ENCODE results near the gene LYPD1.

Gene LYPD1

DNA sequence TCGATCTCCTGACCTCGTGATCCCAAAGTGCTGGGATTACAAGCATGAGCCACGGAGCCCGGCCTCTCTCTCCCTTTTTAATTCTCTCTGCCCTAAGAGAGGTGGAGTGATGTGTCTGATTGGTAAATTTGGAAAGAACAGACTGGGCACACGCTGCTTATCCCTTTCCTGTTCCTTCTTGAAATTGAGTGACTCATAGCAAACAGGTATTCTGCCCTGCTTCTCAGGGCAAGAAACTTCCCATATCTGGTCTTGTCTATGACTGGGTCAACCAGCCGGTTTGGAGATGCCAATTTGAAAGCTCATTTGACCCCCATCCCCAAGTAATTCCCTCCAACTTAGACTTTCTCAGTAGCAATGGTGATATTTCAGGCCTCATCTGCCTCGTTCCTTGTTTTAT lies 15.0 kb downstream of the LYPD1 start:
- H3K9me3 ChIP-seq (ENCODE audit: control insufficient read depth, insufficient read depth, low read length): no peaks in the 10 kb centered on the region
- H3K4me1 ChIP-seq (ENCODE audit: insufficient read depth, low read length): peaks cover 13% of the 10 kb centered on the region; the same call in 1 of the 2 replicates
- H3K9ac ChIP-seq (ENCODE audit: low read depth, low read length): no peak overlapping the region
- H3K36me3 ChIP-seq (ENCODE audit: insufficient read depth, low read length): peaks cover 3% of the 10 kb centered on the region; the same call in 1 of the 2 replicates

DNA sequence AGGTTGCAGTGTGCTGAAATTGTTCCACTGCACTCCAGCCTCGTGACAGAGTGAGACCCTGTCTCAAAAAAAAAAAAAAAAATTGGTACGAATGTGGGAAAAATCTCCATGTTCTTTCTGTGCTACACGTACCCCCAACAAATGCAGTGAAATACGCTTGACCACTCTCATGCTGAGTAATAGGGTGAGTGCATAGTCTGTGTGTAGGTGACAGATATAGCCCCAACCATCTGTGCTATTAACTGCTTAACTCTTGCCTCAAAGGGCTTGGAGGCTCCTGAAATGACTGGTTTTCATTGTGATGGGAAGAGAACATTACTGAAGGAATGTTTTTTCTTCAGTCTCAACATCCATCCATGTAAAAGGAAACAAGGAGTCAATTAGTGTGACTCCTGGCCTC lies 15.7 kb downstream of the LYPD1 start:
- Histone ChIP-seq H3K9ac (ENCODE audit: low read depth, low read length) (no peak overlapping the region), H3K4me1 (ENCODE audit: insufficient read depth, low read length) (peaks cover 13% of the 10 kb centered on the region; the same call in 1 of the 2 replicates), H3K9me3 (ENCODE audit: control insufficient read depth, insufficient read depth, low read length) (no peaks in the 10 kb centered on the region), H3K36me3 (ENCODE audit: insufficient read depth, low read length) (peaks cover 3% of the 10 kb centered on the region; the same call in 1 of the 2 replicates)

DNA sequence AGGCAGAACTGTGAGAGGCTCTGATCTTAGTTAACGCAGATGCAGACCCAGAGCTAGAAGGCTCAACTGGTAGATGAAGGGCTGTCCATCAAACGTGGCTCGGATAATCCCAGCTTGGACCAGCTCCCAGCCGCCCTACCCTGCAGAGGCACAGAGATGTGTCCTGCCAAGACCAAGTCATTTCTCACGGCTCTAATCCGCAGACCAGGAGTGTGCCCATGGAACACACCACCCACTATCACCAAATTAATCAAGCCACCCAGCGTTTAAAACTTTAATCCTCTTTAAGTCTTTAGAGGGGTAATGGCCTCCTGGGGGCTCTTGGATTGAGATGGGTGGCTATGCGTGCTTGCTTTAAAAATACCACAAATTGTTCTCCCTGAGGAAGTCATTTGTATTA lies 17.5 kb downstream of the LYPD1 start:
- Histone ChIP-seq H3K9ac (ENCODE audit: low read depth, low read length) (no peak overlapping the region), H3K9me3 (ENCODE audit: control insufficient read depth, insufficient read depth, low read length) (no peaks in the 10 kb centered on the region), H3K4me1 (ENCODE audit: insufficient read depth, low read length) (peaks cover 13% of the 10 kb centered on the region; the same call in 1 of the 2 replicates), H3K36me3 (ENCODE audit: insufficient read depth, low read length) (no peaks in the 10 kb centered on the region)

DNA sequence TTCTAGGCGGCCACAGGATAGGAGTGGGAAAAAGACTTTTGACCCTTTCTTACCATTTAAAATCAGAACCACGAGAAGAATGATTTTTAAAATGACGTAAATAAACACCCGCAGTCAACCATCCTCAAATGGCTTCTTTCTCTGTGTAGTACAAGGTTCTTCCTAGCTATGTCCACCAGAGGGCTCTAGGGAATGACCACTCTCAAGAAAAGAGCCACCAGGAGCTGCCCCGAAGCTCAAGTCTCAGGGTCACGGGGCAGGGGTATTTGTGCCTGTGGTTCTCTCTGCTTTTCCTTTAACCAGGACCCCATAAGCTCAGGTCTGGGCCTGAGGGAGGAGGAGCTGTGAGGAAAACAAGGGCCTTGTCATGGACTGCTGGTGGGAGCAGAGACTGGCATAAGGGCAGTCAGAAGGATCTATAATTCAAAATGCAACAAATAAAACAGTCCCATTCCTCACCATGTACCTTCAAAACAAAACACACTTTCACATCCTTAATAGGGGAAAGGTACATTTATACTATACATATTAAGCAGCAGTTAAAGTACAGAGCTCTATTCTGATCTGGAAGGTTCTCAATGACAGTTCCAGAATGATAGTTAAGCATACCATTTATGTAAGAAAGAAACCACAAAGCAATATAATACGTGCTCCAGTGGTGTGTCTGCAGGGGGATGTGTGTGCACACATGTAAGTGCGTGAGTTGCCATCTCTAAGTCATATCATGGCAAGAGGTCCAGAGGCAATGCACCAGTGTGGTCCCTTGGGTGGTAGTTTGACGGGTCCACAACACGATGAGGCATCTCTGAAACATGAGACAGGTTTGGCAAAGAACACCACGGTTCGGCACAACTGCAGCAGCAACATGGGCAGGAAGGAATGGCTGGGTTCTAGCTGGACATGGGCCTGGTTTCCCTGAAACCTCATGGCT lies 18.6 kb downstream of the LYPD1 start:
- H3K9ac ChIP-seq (ENCODE audit: low read depth, low read length): no peak overlapping the region
- H3K36me3 ChIP-seq (ENCODE audit: insufficient read depth, low read length): no peaks in the 10 kb centered on the region
- H3K4me1 ChIP-seq (ENCODE audit: insufficient read depth, low read length): peaks cover 7% of the 10 kb centered on the region; the same call in 1 of the 2 replicates
- H3K9me3 ChIP-seq (ENCODE audit: control insufficient read depth, insufficient read depth, low read length): no peaks in the 10 kb centered on the region

DNA sequence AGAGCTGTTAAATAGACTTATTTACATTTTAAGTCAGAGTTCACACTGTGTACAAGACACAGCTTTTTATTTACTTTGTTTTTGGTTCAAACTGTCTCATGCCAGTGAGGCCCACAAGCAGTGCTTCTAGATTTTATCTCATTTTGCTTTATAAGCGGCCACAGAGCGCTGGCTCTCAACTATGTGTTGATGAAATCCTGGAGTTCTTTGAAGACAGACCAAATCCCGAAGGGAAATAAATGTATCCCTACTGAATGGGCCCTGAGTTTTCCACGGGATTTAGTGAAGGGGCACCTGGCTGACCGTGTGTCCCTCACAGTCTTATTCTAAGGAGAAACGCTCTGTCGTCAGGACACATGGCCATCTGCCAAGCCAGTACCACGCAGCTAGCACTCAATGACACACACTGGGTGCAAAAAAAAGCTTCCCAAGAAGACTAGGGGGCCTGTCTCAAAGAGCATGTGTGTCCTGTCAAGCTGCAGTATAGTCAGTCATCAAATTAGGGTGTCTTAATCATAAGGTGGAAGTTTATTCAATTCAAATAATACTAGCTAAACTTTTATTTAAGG lies 23.4 kb downstream of the LYPD1 start:
- Histone ChIP-seq H3K9ac (ENCODE audit: low read depth, low read length) (no peak overlapping the region), H3K9me3 (ENCODE audit: control insufficient read depth, insufficient read depth, low read length) (no peaks in the 10 kb centered on the region), H3K4me1 (ENCODE audit: insufficient read depth, low read length) (0 out of 2 replicates have a peak, but pooled peaks cover 5% of the 10 kb centered on the region), H3K36me3 (ENCODE audit: insufficient read depth, low read length) (no peaks in the 10 kb centered on the region)

DNA sequence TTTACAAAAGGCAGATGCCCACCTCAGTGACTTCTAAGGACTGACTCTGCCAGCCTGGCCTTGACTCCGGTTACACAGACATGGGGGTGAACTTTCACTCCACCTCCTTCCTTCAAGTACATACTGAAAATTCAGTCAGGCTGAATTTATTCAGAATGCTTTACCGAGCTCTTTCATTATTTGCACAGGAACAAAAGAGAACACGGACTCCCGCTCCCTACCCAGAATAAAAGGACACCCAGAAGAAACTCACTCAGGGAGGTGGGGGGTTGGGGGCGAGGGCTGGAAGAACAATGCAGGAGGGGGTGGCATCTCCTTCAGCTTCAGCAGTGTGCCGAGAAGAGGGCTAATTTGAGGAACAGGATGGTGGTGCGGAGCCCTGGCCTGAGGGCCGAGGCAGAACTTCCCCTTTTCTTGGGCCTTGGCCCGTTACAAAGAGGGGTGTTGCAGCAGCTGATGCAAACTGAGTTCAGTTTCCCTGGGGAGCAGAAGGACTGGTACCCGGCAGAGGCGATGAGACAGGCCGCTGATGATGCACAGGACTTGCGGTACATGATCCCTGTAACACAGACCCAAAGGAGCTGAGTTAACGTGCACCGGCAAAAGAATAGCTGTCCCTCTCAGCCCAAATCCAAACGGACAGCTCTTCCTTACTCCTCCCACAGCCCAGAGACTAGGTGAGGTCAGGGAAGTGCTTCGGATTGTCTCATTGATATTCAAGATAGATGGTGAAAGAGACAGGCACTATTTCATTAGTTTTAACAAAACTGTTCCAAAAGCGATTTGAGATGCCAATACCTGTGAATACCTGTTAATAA lies 24.1 kb downstream of the LYPD1 start:
- no peak overlapping the region for H3K9ac ChIP-seq (ENCODE audit: low read depth, low read length)
- no peaks in the 10 kb centered on the region for H3K9me3 ChIP-seq (ENCODE audit: control insufficient read depth, insufficient read depth, low read length)
- H3K4me1 ChIP-seq (ENCODE audit: insufficient read depth, low read length): 0 out of 2 replicates have a peak, but pooled peaks cover 5% of the 10 kb centered on the region
- no peaks in the 10 kb centered on the region for H3K36me3 ChIP-seq (ENCODE audit: insufficient read depth, low read length)

DNA sequence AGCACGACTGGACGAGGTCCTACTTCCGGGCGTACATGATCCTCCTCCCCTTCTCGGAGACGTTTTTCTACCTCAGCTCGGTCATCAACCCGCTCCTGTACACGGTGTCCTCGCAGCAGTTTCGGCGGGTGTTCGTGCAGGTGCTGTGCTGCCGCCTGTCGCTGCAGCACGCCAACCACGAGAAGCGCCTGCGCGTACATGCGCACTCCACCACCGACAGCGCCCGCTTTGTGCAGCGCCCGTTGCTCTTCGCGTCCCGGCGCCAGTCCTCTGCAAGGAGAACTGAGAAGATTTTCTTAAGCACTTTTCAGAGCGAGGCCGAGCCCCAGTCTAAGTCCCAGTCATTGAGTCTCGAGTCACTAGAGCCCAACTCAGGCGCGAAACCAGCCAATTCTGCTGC lies 24.8 kb downstream of the LYPD1 start:
- H3K36me3 ChIP-seq (ENCODE audit: insufficient read depth, low read length): no peaks in the 10 kb centered on the region

GRCh38 chr2:132642415-132642814 lies 27.6 kb downstream of the LYPD1 start:
- no peaks in the 10 kb centered on the region for H3K36me3 ChIP-seq (ENCODE audit: insufficient read depth, low read length)
- H3K4me1 ChIP-seq (ENCODE audit: insufficient read depth, low read length): 0 out of 2 replicates have a peak, but pooled peaks cover 5% of the 10 kb centered on the region
- no peaks in the 10 kb centered on the region for H3K9me3 ChIP-seq (ENCODE audit: control insufficient read depth, insufficient read depth, low read length)
- no peak overlapping the region for H3K9ac ChIP-seq (ENCODE audit: low read depth, low read length)

More for the DNA sequence above, 24.8 kb downstream of the LYPD1 start:
- Histone ChIP-seq H3K9ac (ENCODE audit: low read depth, low read length) (no peak overlapping the region), H3K4me1 (ENCODE audit: insufficient read depth, low read length) (0 out of 2 replicates have a peak, but pooled peaks cover 5% of the 10 kb centered on the region), H3K9me3 (ENCODE audit: control insufficient read depth, insufficient read depth, low read length) (no peaks in the 10 kb centered on the region)

DNA sequence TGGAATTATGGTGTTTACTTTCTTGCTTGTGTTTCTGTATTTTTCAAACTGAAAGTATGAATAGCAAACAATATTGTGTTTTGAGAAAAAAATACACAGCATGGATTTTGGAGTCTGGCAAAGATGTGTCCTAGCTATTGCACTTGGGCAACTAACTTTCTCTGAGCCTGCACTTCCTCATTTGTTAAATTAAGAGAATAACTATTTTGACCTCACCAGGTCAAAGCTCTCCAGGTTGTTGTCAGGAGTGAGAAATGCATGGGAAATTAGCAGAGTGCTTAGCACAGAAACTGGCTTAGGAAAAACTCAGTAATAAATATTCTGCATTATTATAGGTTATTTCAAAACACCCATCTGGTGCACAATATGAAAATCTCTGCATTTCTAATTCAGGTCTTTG lies 28.2 kb downstream of the LYPD1 start:
- Histone ChIP-seq H3K36me3 (ENCODE audit: insufficient read depth, low read length) (no peaks in the 10 kb centered on the region), H3K4me1 (ENCODE audit: insufficient read depth, low read length) (0 out of 2 replicates have a peak, but pooled peaks cover 5% of the 10 kb centered on the region), H3K9ac (ENCODE audit: low read depth, low read length) (no peak overlapping the region)

DNA sequence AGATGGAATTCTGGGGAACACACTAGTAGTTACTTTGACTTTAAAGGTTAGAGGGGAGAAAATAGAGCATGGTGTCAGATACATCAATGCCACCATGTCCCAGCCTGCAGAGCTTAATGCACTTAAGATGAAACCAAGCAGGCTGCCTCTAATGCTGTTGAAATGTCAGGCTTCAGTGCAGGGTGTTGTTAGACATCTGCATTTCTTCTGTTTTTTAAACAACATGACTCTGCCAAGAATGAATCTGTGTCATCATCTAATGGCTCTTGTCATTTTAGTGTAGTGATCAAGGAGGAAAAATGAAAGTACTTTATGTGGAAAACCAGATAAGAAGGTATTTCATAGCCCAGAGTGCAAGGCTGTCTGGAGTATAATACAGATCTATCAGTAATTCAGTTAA lies 29.9 kb downstream of the LYPD1 start:
- Histone ChIP-seq H3K9ac (ENCODE audit: low read depth, low read length) (no peak overlapping the region), H3K9me3 (ENCODE audit: control insufficient read depth, insufficient read depth, low read length) (no peaks in the 10 kb centered on the region), H3K4me1 (ENCODE audit: insufficient read depth, low read length) (no peaks in the 10 kb centered on the region)

More for the DNA sequence above, 28.2 kb downstream of the LYPD1 start:
- no peaks in the 10 kb centered on the region for H3K9me3 ChIP-seq (ENCODE audit: control insufficient read depth, insufficient read depth, low read length)

DNA sequence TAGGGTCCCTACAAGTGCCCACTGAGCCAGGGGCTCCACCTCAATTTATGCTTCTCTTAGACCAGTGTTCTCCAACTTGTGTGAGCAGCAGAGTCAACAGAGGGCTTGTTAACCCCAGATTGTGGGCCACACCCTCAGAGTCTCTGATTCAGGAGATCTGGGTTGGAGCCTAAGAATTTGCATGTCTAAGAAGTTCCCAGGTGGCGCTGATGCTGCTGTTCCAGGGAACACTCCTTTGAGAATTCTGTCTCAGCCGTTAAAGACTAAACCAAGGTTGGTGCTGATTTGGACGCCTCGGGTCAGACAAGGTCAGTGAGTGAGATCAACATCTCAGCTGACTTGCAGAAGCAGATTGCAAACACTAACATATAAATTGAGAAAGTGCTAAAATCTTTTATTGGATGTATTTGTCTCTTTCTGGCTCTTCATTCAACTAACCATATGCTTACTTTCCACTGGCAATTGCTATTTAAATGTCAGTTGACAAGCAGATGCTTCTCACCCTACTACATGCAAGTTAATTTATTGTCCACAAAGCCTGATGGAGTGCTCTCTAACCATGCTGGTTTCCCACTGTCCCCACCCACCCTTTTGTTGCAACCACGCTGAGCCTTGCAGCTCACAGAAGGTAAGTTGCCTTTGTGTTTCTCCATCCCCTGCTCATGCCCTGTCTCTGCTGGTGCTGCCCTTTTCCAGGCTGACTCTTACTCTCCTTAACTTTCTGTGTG lies 31.5 kb downstream of the LYPD1 start:
- H3K9ac ChIP-seq (ENCODE audit: low read depth, low read length): no peak overlapping the region
- H3K4me1 ChIP-seq (ENCODE audit: insufficient read depth, low read length): no peaks in the 10 kb centered on the region
- no peaks in the 10 kb centered on the region for H3K9me3 ChIP-seq (ENCODE audit: control insufficient read depth, insufficient read depth, low read length)
- no peaks in the 10 kb centered on the region for H3K36me3 ChIP-seq (ENCODE audit: insufficient read depth, low read length)

More for the DNA sequence above, 29.9 kb downstream of the LYPD1 start:
- H3K36me3 ChIP-seq (ENCODE audit: insufficient read depth, low read length): no peaks in the 10 kb centered on the region

- no peaks in the 10 kb centered on the region for H3K9me3 ChIP-seq (ENCODE audit: control insufficient read depth, insufficient read depth, low read length)
- peaks cover 9% of the 10 kb centered on the region for H3K4me1 ChIP-seq (ENCODE audit: insufficient read depth, low read length)
- H3K9ac ChIP-seq (ENCODE audit: low read depth, low read length): no peak overlapping the region
- no peaks in the 10 kb centered on the region for H3K36me3 ChIP-seq (ENCODE audit: insufficient read depth, low read length)
Measured at GRCh38 chr2:132636346-132636745, 33.7 kb downstream of the LYPD1 start.

DNA sequence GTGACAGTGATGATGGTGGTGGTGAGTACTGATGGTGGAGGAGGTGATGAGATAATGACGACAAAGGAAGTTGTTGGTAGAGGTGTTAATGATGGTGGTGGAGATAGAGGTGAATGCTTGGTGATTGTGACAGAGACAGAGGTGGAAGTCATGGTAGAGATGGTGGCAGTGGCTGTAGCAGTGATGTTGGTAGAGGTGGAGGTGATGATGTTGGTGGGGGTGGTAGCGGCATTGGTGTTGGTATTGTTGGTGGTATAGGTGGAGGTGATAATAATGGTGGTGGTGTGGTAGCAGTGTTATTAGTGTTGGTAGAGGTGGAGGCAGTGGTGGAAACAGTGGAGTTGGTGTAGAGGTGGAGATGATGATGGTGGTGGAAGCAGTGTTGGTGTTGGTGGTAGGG lies 36.4 kb downstream of the LYPD1 start:
- Histone ChIP-seq H3K9me3 (ENCODE audit: control insufficient read depth, insufficient read depth, low read length) (no peaks in the 10 kb centered on the region), H3K4me1 (ENCODE audit: insufficient read depth, low read length) (peaks cover 9% of the 10 kb centered on the region), H3K9ac (ENCODE audit: low read depth, low read length) (no peak overlapping the region), H3K36me3 (ENCODE audit: insufficient read depth, low read length) (no peaks in the 10 kb centered on the region)

Data from ES-I3 (cell line).